Urinary bladder (tissue), 4 donors: ENCODE data around the gene SAGE1. TPM values are rescaled to one million over a fixed set of nuclear protein-coding genes. Genes with fewer than 3 reads are reported as not detected.

ENCODE experiments used
- DNase-seq: peaks from one replicate; pipeline ENCODE4 v3.0.0-alpha.2; 2015; ENCODE audit errors: extremely low spot score
- H3K27ac ChIP-seq: one replicate; pipeline ENCODE4 v1.5.1; 2013; ENCODE audit warnings: low read depth, mild to moderate bottlenecking, moderate library complexity
- H3K36me3 ChIP-seq: one replicate; pipeline ENCODE4 v1.6.1; 2013; ENCODE audit warnings: mild to moderate bottlenecking, moderate library complexity; ENCODE audit not compliant: insufficient read depth
- H3K4me1 ChIP-seq: one replicate; pipeline ENCODE4 v1.6.1; 2013; ENCODE audit warnings: mild to moderate bottlenecking, moderate library complexity; ENCODE audit not compliant: insufficient read depth
- H3K4me3 ChIP-seq: one replicate; pipeline ENCODE4 v1.5.1; 2013; ENCODE audit warnings: low read depth, low read length
- WGBS: extraction: QIAGEN DNeasy Blood & Tissue Kit; methylation state at CpG from one replicate; pipeline ENCODE4 v1.1.7; 2013; 5-methylcytosine and 5-hydroxymethylcytosine counted together
- polyA plus RNA-seq: library from polyadenylated mRNA; stranded (reverse); fragments of 200-250 nt; gene quantifications from one replicate; pipeline ENCODE4 v1.2.3, GENCODE V29; 2013
- total RNA-seq: library from RNA; depleted of rRNA; stranded (reverse); fragments of >200 nt; gene quantifications from one replicate; pipeline ENCODE4 v1.2.3, GENCODE V29; 2014
- donor health status: healthy with polysubstance abuse.
- donor health status: healthy.

Gene SAGE1
- total and polyA plus RNA-seq, 2 donors, result not detected

DNA sequence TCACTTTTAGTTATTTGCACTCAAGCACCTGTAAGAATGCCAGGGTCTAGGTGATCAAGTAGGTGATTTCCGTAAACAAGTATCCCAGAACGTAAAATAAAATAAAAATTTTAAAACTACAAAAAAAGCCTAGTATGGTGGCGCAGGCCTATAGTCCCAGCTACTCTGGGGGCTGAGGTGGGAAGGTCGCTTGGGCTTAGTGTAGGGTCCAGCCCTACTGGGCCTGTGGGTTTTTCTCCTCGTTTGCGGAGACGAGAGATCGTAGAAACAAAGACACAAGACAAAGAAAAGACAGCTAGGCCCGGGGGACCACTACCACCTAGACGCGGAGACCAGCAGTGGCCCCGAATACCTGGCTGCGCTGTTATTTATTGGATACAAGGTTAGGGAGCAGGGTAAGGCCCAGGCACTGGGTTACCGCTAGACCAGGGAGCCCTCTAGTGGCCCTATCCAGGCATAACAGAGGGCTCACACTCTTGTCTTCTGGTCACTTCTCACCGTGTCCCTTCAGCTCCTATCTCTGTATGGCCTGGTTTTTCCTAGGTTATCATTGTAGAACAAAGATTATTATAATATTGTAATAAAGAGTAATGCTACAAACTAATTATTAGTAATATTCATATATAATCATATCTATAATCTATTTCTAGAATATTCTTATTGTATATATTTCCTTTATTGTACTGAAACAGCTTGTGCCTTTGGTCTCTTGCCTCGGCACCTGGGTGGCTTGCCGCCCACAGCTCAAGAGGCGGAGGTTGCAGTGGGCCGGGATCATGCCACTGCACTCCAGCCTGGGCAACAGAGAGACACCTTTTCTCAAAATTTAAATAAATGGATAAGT, 38.4 kb downstream of the SAGE1 start:
- H3K27ac ChIP-seq, result no peak overlapping the region
- WGBS, result 47% methylated on average over 19 of the region's 19 CpGs

DNA sequence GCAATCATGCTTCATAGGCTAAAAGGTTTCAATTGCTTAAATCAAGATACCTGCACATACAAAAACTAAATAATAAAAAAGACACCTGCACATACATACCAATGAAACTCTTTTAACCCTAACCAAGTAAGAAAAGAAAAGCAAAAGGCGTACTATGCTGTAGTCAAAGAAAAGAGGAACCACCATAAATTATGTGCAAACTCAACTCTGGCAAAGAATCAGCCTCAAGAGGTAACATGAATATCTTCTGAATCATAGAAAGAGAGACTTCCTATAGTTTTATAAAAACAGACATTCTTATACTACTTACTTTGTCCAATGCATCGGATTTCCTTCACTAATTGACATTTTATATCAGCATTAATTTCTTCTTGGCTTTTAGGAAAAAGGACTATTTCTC, 51.0 kb downstream of the SAGE1 start:
- no peaks in the 10 kb centered on the region for H3K36me3 ChIP-seq
- 92% methylated on average over 2 of the region's 2 CpGs for WGBS
- no peak overlapping the region for H3K4me3 ChIP-seq
- H3K27ac ChIP-seq, result no peak overlapping the region
- no peak for DNase-seq
- H3K4me1 ChIP-seq, result no peaks in the 10 kb centered on the region

More for the DNA sequence above, 38.4 kb downstream of the SAGE1 start:
- Histone ChIP-seq H3K36me3 (no peaks in the 10 kb centered on the region), H3K4me3 (no peak overlapping the region), H3K4me1 (no peaks in the 10 kb centered on the region)
- no peak for DNase-seq

DNA sequence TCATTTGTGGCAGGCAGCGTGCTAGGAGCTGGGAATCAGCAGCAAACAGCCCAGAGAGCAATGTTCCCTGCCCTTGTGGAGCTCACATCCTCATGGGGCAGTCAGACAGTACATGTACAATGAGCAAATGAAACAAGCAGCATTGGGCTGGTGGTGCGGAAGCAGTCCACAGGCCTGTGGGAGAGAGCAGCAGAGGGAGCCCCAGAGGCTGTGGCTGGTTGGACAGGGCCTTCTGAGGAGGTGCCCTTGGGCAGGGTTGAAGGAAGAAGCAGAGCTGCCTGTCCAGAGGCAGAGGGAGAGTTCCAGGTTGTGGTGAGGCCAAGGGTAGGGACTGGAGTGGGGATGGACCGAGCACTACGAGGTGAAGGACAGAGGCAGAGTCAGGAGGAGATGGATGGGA, 57.8 kb downstream of the SAGE1 start:
- Histone ChIP-seq H3K4me1 (no peaks in the 10 kb centered on the region), H3K27ac (no peak overlapping the region), H3K36me3 (no peaks in the 10 kb centered on the region), H3K4me3 (no peak overlapping the region)
- WGBS, result 93% methylated on average over 4 of the region's 4 CpGs
- no peak for DNase-seq

Other genes with a start within 250 kb of the SAGE1 start
- gene CT45A1, start 180.1 kb upstream of the SAGE1 start, total RNA-seq, result not detected
- gene CT45A1, start 180.1 kb upstream of the SAGE1 start, polyA plus RNA-seq, result not detected
- gene CT45A3, start 125.5 kb upstream of the SAGE1 start, total RNA-seq, result not detected
- gene CT45A3, start 125.5 kb upstream of the SAGE1 start, polyA plus RNA-seq, result not detected
- gene CT45A5, start 108.2 kb upstream of the SAGE1 start, total RNA-seq, result not detected
- not detected for gene CT45A5, start 108.2 kb upstream of the SAGE1 start, polyA plus RNA-seq
- gene CT45A6, start 90.9 kb upstream of the SAGE1 start, total RNA-seq, result not detected
- gene CT45A6, start 90.9 kb upstream of the SAGE1 start, polyA plus RNA-seq, result not detected
- gene CT45A2, start 73.7 kb upstream of the SAGE1 start, total RNA-seq, result not detected
- gene CT45A2, start 73.7 kb upstream of the SAGE1 start, polyA plus RNA-seq, result not detected
- not detected for gene CT45A7, start 56.4 kb upstream of the SAGE1 start, total RNA-seq
- not detected for gene CT45A7, start 56.4 kb upstream of the SAGE1 start, polyA plus RNA-seq
- not detected for gene CT45A8, start 39.2 kb upstream of the SAGE1 start, total RNA-seq
- not detected for gene CT45A8, start 39.2 kb upstream of the SAGE1 start, polyA plus RNA-seq
- not detected for gene CT45A9, start 21.9 kb upstream of the SAGE1 start, total RNA-seq
- not detected for gene CT45A9, start 21.9 kb upstream of the SAGE1 start, polyA plus RNA-seq
- not detected for gene CT45A10, start 272 bp upstream of the SAGE1 start, total RNA-seq
- not detected for gene CT45A10, start 272 bp upstream of the SAGE1 start, polyA plus RNA-seq
- gene MMGT1, start 80.3 kb downstream of the SAGE1 start, total RNA-seq, result 21.4 TPM
- gene MMGT1, start 80.3 kb downstream of the SAGE1 start, polyA plus RNA-seq, result 23.8 TPM
- gene SLC9A6, start 91.7 kb downstream of the SAGE1 start, total RNA-seq, result 22.9 TPM
- 11.3 TPM for gene SLC9A6, start 91.7 kb downstream of the SAGE1 start, polyA plus RNA-seq